Keratinocyte (primary cell): Measurements from ENCODE around the gene PTPRN2.

Experiments
- CTCF ChIP-seq, 3 experiments: IDR thresholded peaks in 1 of 3; conservative IDR thresholded peaks in 1 of 3; optimal IDR thresholded peaks in 1 of 3; 2 replicates in 2 of 3; 3 replicates in 1 of 3; pipeline versions ENCODE3 to v1.5.1; 2011; ENCODE audit warnings: low read length in 3 of 3, mild to moderate bottlenecking in 3 of 3, moderate library complexity in 2 of 3, control low read depth in 1 of 3, inconsistent platforms in 1 of 3; ENCODE audit not compliant: insufficient read depth in 2 of 3; ENCODE audit errors: extremely low read depth in 1 of 3
- EZH2 ChIP-seq: IDR thresholded peaks from one replicate; pipeline ENCODE4 v1.6.1; 2012; ENCODE audit warnings: inconsistent platforms, mild to moderate bottlenecking, low read length, moderate library complexity

DNA sequence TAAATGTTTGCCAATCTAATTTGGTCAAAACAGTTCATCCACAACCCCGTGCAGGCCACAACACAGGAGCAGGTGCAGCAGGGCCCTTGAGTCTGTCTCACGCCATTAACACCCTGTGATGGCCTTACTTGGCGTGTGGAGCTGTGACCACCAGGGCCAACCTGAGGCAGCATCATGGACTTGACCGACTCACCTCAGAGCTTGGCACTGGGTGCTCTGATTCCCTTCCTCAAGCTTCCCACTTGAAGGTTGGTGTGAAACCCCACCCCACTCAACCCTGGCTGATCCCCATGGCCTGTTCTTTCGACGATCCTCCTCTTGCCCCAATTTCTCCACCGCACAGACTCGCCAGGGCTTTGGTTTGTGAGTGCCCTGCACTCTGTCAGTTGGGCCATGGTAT lies 623.1 kb downstream of the PTPRN2 start:
- TF ChIP-seq CTCF (optimal IDR thresholded peaks at IDR 0.05 in 1 of 3, IDR thresholded peaks at IDR 0.05 in 1 of 3, conservative IDR thresholded peaks at IDR 0.05 in 1 of 3; ENCODE audit: extremely low read depth in 1 of 3, insufficient read depth in 2 of 3, low read length in 3 of 3), result no peak
- no peak for TF ChIP-seq EZH2
